Activated naive CD4-positive, alpha-beta T cell treated with anti-CD3 and anti-CD28 coated beads for 36 hours (primary cell): ENCODE measurements around the gene PTPRN2. TPM values are rescaled to one million over a fixed set of nuclear protein-coding genes. Genes with fewer than 3 reads are reported as not detected.

Experiments used
- CTCF ChIA-PET: fragments of 350-600 bp; sonication (Branson Sonifier 250); formaldehyde crosslinking; loops from one replicate; lab custom pipeline; 2021; ENCODE audit warnings: antibody characterized with exemption; lab: Charles Lee
- DNase-seq: peaks from one replicate; pipeline ENCODE4 v3.0.0-alpha.2; 2020
- H3K27ac Mint-ChIP-seq: one replicate; pipeline ENCODE4 v1.8.0; 2021; ENCODE audit warnings: mild to moderate bottlenecking, mixed read lengths
- H3K27me3 Mint-ChIP-seq: one replicate; pipeline ENCODE4 v1.8.0; 2021; ENCODE audit warnings: low read depth, mixed read lengths
- H3K36me3 Mint-ChIP-seq: one replicate; pipeline ENCODE4 v1.8.0; 2021; ENCODE audit warnings: low read depth, mixed read lengths
- H3K4me1 Mint-ChIP-seq: one replicate; pipeline ENCODE4 v1.8.0; 2021; ENCODE audit warnings: low read depth, mixed read lengths
- H3K4me3 Mint-ChIP-seq: one replicate; pipeline ENCODE4 v1.8.0; 2021; ENCODE audit warnings: mild to moderate bottlenecking, moderate library complexity, mixed read lengths
- H3K9me3 Mint-ChIP-seq: one replicate; pipeline ENCODE4 v1.8.0; 2021; ENCODE audit warnings: mixed read lengths
- intact Hi-C: fragments of 100-400 bp; cut with micrococcal nuclease; formaldehyde crosslinking; loops from one replicate; pipeline ENCODE4 v1.15.1; 2023
- total RNA-seq, 2 experiments: library from RNA; stranded (reverse); gene quantifications; one replicate each; pipeline ENCODE4 v1.2.3, GENCODE V29; 2021

The PTPRN2 gene
- total RNA-seq, 2 experiments from 2014 or later, result 0.54 to 0.62 TPM

DNA sequence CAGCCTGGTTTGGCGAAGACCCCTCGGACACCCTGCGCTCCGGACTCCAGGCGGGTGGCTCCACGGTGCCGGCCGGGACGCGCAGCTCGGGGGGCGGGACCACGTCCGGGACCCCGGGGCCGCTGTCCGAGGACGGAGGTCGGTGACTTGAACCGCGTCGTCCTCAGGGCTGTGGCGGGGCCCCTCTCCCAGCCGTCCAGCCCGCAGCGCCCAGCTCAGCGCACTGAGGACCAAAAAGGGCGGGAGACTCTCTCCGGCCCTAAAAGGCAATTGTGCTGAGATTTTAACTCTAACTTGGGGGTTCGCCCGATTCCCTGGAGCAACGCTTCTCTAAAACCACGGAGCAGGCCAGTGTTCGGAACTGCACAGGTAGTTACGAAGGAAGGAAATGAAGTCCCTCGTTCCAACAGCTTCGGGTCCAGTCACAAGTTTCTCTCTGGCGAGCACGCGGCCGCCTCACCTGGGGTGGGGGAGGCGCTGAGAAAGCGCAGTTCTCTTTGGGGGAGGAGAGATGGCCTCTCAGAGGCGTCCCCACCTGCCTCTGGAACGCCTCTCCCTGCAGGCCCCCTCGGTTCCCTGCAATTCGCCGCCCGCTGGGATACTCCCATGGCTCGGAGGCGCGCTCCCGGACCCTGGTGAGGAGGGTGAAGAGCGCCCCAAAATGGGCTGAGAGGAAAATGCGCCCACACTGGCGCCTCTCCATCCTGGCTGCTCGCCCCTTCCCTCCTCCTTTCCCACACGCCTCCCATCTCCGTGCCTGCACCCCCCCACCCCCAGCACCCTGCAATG, 898.2 kb downstream of the PTPRN2 start:
- H3K27me3 Mint-ChIP-seq, result peaks cover 57% of the 10 kb centered on the region
- CTCF ChIA-PET, result no interaction called here
- DNase-seq, result no peak

GRCh38 chr7:157688533-157689268, 898.9 kb downstream of the PTPRN2 start:
- Mint-ChIP-seq H3K4me3 (no peak overlapping the region), H3K27me3 (peaks cover 56% of the 10 kb centered on the region), H3K27ac (no peak overlapping the region), H3K4me1 (peaks cover 32% of the 10 kb centered on the region), H3K36me3 (no peaks in the 10 kb centered on the region), H3K9me3 (no peaks in the 10 kb centered on the region)
- no peak for DNase-seq
- intact Hi-C loops, result loop anchor here (5.0 to 10.0 kb wide), 2 partner anchors 254 to 671 kb away; no protein-coding TSS in a partner anchor
- CTCF ChIA-PET, result no interaction called here

More for the DNA sequence above, 898.2 kb downstream of the PTPRN2 start:
- H3K27ac Mint-ChIP-seq, result no peak overlapping the region
- intact Hi-C loops, result loop anchor here (5.0 to 10.0 kb wide), 6 partner anchors 62 to 1882 kb away; no protein-coding TSS in a partner anchor
- H3K36me3 Mint-ChIP-seq, result no peaks in the 10 kb centered on the region
- no peak overlapping the region for H3K4me3 Mint-ChIP-seq
- no peaks in the 10 kb centered on the region for H3K9me3 Mint-ChIP-seq
- peaks cover 32% of the 10 kb centered on the region for H3K4me1 Mint-ChIP-seq

- no peak for DNase-seq
- Mint-ChIP-seq H3K27ac (no peak overlapping the region), H3K9me3 (no peaks in the 10 kb centered on the region), H3K4me3 (no peak overlapping the region), H3K4me1 (peaks cover 36% of the 10 kb centered on the region), H3K27me3 (peaks cover 63% of the 10 kb centered on the region), H3K36me3 (no peaks in the 10 kb centered on the region)
- intact Hi-C loops, result loop anchor here (5.0 to 10.0 kb wide), 2 partner anchors 253 to 671 kb away; no protein-coding TSS in a partner anchor
- CTCF ChIA-PET, result no interaction called here
Observed at GRCh38 chr7:157687845-157688532, 899.6 kb downstream of the PTPRN2 start.

DNA sequence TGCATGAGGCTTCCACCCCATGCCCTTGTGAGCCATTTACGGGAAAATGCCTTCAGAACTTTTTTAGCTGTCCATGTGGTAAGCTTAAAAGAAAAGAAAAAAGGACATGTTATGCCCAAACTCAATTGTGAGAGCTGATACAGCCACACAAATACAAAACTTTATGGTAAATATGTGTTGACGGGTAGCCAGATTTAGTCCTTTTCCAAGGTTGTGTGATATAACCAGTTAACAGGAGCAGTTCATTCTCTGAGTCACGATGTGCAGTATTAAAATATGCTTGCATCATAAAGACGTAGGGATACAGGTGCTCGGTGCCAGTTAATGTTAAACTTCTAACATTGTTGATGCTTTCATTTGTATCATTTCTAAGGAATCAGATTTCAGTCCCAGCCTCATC, 900.5 kb downstream of the PTPRN2 start:
- DNase-seq, result no peak
- Mint-ChIP-seq H3K27ac (no peak overlapping the region), H3K27me3 (peaks cover 67% of the 10 kb centered on the region), H3K4me1 (peaks cover 38% of the 10 kb centered on the region), H3K4me3 (no peak overlapping the region), H3K36me3 (no peaks in the 10 kb centered on the region), H3K9me3 (no peaks in the 10 kb centered on the region)
- CTCF ChIA-PET, result no interaction called here
- intact Hi-C loops, result loop anchor here (5.0 to 10.0 kb wide), 2 partner anchors 252 to 670 kb away; no protein-coding TSS in a partner anchor

- intact Hi-C loops, result loop anchor here (5.0 to 10.0 kb wide), 2 partner anchors 252 to 669 kb away; no protein-coding TSS in a partner anchor
- no peak overlapping the region for H3K27ac Mint-ChIP-seq
- H3K27me3 Mint-ChIP-seq, result peaks cover 72% of the 10 kb centered on the region
- no peaks in the 10 kb centered on the region for H3K9me3 Mint-ChIP-seq
- H3K4me3 Mint-ChIP-seq, result no peak overlapping the region
- no peaks in the 10 kb centered on the region for H3K36me3 Mint-ChIP-seq
- no peak for DNase-seq
- H3K4me1 Mint-ChIP-seq, result peaks cover 37% of the 10 kb centered on the region
- CTCF ChIA-PET, result no interaction called here
Observed at GRCh38 chr7:157686285-157686894, 901.2 kb downstream of the PTPRN2 start.

DNA sequence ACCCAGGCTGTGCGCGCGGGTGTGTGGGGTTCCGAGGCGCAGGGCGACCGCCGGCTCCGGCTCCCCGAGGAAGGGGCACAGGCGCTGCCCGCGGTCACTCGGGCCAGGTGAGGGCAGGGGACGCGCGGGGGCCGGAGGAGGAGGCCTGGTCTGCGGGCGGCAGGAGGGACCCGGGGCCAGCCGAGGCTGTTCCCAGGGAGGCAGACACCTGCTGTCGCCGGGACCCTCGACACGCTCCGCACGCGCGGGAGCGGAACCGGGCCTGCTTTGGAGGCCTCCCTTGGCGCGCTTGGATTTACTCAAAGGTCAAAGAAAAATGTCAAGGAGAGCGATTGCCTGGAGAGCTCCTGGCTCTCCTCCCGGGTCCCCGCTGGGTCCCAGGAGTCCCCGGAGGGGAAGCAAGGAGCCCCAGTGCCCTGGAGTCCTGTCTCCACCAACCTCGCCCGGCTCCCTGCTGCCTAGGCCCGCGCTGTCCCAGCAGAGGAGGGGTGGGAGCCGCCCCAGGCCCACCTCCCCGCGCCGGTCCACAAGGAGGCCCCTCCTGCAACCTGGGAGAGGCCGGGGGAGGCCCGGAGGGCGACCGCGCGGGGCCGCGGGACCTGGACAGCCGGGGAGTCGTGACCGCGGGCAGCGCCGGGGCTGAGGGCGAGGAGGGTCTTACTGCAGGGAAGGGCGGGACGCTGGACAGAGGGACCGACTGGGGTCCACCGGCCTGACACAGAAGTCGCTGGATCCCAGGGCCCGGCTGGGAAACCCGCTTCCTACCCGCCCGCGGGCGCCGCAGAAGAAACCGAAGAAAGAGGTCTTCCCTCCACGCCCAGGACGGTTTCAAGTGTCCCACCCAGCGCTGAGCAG, 902.0 kb downstream of the PTPRN2 start:
- peaks cover 74% of the 10 kb centered on the region for H3K27me3 Mint-ChIP-seq
- H3K4me1 Mint-ChIP-seq, result peaks cover 33% of the 10 kb centered on the region
- H3K27ac Mint-ChIP-seq, result no peak overlapping the region
- no peak overlapping the region for H3K4me3 Mint-ChIP-seq
- intact Hi-C loops, result loop anchor here (5.0 to 10.0 kb wide), 2 partner anchors 251 to 668 kb away; no protein-coding TSS in a partner anchor
- H3K36me3 Mint-ChIP-seq, result no peaks in the 10 kb centered on the region
- no peak for DNase-seq
- no peaks in the 10 kb centered on the region for H3K9me3 Mint-ChIP-seq
- CTCF ChIA-PET, result no interaction called here

GRCh38 chr7:157684909-157685429, 902.7 kb downstream of the PTPRN2 start:
- no peaks in the 10 kb centered on the region for H3K36me3 Mint-ChIP-seq
- H3K9me3 Mint-ChIP-seq, result no peaks in the 10 kb centered on the region
- H3K27ac Mint-ChIP-seq, result no peak overlapping the region
- DNase-seq, result no peak
- CTCF ChIA-PET, result no interaction called here
- no peak overlapping the region for H3K4me3 Mint-ChIP-seq
- intact Hi-C loops, result loop anchor here (5.0 to 10.0 kb wide), 2 partner anchors 250 to 668 kb away; no protein-coding TSS in a partner anchor
- peaks cover 78% of the 10 kb centered on the region for H3K27me3 Mint-ChIP-seq
- H3K4me1 Mint-ChIP-seq, result peaks cover 32% of the 10 kb centered on the region

DNA sequence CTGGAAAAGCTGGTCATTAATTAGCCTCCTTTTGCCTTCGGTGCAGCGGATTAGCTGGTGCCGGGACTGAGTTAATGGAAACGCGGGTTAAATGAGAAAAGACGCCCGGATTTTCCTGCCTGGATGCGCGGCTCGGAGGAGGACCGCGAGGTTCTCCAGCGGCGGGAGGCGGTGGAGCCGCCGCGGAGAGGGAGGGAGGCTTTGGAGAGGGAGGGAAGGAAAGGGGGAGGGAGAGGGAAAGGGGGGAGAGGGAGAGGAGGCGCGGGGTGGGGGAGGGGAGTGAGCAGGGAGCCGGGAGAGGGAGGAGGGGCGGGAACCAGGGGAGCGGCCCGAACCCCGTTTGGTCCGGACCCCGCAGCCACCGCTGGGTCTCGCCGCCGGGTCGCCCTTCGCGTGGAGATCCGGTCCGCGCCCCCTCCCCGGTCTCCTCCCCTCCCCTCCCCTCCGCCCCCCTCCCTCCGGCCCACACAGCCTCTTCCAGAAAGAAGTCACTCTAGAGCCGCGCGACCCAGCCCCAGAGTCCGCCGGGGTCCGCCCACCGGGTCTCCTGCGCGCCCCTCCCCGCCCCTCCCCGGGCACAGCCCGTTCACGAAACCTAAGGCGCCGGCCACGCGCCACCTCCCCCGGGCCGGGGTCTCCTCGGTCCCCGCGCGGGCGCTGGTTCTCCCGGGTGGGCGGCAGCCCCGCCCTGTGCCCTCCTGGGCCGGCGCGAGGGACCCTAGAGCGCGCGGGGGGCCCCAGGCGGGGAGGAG, 903.3 kb downstream of the PTPRN2 start:
- intact Hi-C loops, result loop anchor here (10.0 kb wide), 1 partner anchor 250 kb away; no protein-coding TSS in a partner anchor
- peaks cover 79% of the 10 kb centered on the region for H3K27me3 Mint-ChIP-seq
- H3K4me1 Mint-ChIP-seq, result peaks cover 28% of the 10 kb centered on the region
- CTCF ChIA-PET, result no interaction called here
- H3K36me3 Mint-ChIP-seq, result no peaks in the 10 kb centered on the region
- H3K9me3 Mint-ChIP-seq, result no peaks in the 10 kb centered on the region
- H3K4me3 Mint-ChIP-seq, result no peak overlapping the region
- DNase-seq, result no peak
- H3K27ac Mint-ChIP-seq, result no peak overlapping the region

GRCh38 chr7:157683747-157684156, 903.9 kb downstream of the PTPRN2 start:
- CTCF ChIA-PET, result no interaction called here
- H3K9me3 Mint-ChIP-seq, result no peaks in the 10 kb centered on the region
- intact Hi-C loops, result loop anchor here (10.0 kb wide), 1 partner anchor 249 kb away; no protein-coding TSS in a partner anchor
- no peak overlapping the region for H3K27ac Mint-ChIP-seq
- H3K27me3 Mint-ChIP-seq, result peaks cover 82% of the 10 kb centered on the region
- no peaks in the 10 kb centered on the region for H3K36me3 Mint-ChIP-seq
- DNase-seq, result no peak
- no peak overlapping the region for H3K4me3 Mint-ChIP-seq
- H3K4me1 Mint-ChIP-seq, result peaks cover 28% of the 10 kb centered on the region

DNA sequence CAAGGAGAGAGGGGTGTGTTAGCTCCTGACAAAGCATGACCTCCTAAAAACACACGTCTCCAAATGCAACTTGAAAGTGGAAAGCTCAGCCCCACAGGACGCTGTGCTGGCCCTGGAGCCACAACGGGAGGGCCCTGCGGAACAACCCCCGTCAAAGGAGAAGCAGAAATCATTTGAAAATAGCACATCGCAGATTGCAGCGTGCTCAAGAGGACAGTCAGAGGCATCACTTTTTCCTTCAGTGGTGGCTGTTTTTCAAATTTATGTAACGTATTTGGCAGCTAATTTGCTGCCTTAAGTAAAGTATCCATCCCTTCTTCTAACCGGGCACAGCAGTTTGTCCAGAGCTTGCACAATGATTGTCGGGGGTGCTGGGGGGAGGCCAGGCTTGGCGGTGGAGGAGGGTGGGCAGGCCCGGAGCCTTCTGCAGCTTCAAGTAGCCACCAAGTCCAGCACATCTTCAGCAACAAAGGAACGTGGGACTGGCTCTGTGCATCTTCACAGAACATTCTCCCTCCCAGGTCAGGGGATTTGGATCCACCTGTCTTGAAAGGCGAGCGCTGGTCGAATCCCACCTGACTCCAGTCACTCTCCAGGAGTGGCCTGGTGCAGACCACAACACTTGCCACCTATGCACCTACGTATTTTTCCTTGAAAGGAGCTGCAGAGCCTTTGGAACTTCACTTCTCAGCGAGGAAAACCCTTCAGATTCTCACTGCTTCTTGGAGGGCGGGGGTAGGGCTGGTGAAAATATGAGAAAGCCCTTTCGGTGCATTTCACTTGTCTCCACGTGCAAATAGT, 904.5 kb downstream of the PTPRN2 start:
- Mint-ChIP-seq H3K4me3 (no peak overlapping the region), H3K9me3 (no peaks in the 10 kb centered on the region), H3K27ac (no peak overlapping the region), H3K36me3 (no peaks in the 10 kb centered on the region), H3K4me1 (peaks cover 22% of the 10 kb centered on the region), H3K27me3 (peaks cover 82% of the 10 kb centered on the region)
- CTCF ChIA-PET, result no interaction called here
- DNase-seq, result no peak
- intact Hi-C loops, result loop anchor here (10.0 kb wide), 1 partner anchor 248 kb away; no protein-coding TSS in a partner anchor
